Nephron progenitor cell (in vitro differentiated cells): Measurements from ENCODE around the gene COPRS.
A peak's percentile ranks its signal among the peaks of the same experiment; 100 is the strongest.

Source experiments
- DNase-seq: peaks from one replicate; pipeline ENCODE4 v3.0.0; 2021
- H3K27ac Mint-ChIP-seq: 2 replicates; pipeline ENCODE4 v1.8.0; 2021; ENCODE audit warnings: mild to moderate bottlenecking, moderate library complexity, mixed read lengths
- H3K27me3 Mint-ChIP-seq: 2 replicates; pipeline ENCODE4 v1.8.0; 2021; ENCODE audit warnings: mild to moderate bottlenecking, low read depth, mixed read lengths; ENCODE audit not compliant: poor library complexity
- H3K36me3 Mint-ChIP-seq: 2 replicates; pipeline ENCODE4 v1.8.0; 2021; ENCODE audit warnings: low read depth, mixed read lengths
- H3K4me1 Mint-ChIP-seq: 2 replicates; pipeline ENCODE4 v1.8.0; 2021; ENCODE audit warnings: mixed read lengths
- H3K4me3 Mint-ChIP-seq: 2 replicates; pipeline ENCODE4 v1.8.0; 2021; ENCODE audit warnings: mild to moderate bottlenecking, moderate library complexity, mixed read lengths
- H3K9me3 Mint-ChIP-seq: 2 replicates; pipeline ENCODE4 v1.8.0; 2021; ENCODE audit warnings: mild to moderate bottlenecking, moderate library complexity, mixed read lengths
- TF ChIP-seq, protein P1 (sequence below): fragments of 200-600 bp; sonication (generic); IDR thresholded peaks from 2 replicates; pipeline ENCODE4 v1.5.0; 2021; ENCODE audit warnings: antibody characterized with exemption

COPRS gene

DNA sequence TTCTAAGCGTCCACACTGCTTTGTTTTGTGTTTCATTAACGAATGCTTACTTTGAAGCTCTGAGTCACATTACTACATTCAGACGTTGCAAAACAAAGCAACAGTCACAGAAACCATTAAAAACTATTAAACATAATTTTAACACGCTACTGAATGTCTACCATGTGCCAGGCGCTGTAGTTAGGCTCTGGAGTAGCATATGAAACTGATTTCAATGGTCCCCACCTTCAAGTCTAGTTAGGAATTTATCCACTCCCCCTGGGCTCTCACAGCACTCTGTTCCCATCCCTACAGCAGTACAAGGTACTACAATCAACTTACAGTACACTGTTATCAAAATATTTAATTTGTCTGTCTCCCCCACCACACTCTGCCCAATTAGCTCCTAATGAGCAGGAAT, 41.8 kb upstream of the COPRS start:
- TF ChIP-seq, protein P1, sequence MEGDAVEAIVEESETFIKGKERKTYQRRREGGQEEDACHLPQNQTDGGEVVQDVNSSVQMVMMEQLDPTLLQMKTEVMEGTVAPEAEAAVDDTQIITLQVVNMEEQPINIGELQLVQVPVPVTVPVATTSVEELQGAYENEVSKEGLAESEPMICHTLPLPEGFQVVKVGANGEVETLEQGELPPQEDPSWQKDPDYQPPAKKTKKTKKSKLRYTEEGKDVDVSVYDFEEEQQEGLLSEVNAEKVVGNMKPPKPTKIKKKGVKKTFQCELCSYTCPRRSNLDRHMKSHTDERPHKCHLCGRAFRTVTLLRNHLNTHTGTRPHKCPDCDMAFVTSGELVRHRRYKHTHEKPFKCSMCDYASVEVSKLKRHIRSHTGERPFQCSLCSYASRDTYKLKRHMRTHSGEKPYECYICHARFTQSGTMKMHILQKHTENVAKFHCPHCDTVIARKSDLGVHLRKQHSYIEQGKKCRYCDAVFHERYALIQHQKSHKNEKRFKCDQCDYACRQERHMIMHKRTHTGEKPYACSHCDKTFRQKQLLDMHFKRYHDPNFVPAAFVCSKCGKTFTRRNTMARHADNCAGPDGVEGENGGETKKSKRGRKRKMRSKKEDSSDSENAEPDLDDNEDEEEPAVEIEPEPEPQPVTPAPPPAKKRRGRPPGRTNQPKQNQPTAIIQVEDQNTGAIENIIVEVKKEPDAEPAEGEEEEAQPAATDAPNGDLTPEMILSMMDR, result no peak
- DNase-seq, result no peak
- H3K36me3 Mint-ChIP-seq, result peaks cover 21% of the 10 kb centered on the region
- no peak overlapping the region for H3K27ac Mint-ChIP-seq
- H3K4me3 Mint-ChIP-seq, result no peak overlapping the region
- H3K27me3 Mint-ChIP-seq, result no peaks in the 10 kb centered on the region
- no peaks in the 10 kb centered on the region for H3K4me1 Mint-ChIP-seq
- H3K9me3 Mint-ChIP-seq, result no peaks in the 10 kb centered on the region

DNA sequence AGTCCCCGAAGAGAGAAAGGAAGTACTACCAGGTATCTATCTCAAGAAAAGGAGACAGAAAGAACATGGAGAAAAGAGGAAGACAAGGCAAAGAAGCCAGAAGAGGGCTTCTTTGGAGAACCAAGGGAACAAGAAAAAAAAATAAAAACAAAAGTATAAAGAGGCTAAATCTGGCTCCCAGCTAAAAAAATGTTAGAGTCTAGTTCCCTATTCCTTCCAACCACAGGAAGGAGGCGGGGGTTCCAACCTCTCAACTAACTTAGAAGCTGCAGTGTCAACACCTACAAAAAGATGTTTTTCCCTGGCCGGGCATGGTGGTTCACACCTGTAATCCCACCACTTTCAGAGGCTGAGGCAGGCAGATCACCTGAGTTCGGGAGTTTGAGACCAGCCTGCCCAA, 29.1 kb upstream of the COPRS start:
- peaks cover 2% of the 10 kb centered on the region for H3K27me3 Mint-ChIP-seq
- H3K27ac Mint-ChIP-seq, result no peak overlapping the region
- no peak for DNase-seq
- H3K36me3 Mint-ChIP-seq, result peaks cover 63% of the 10 kb centered on the region
- H3K4me3 Mint-ChIP-seq, result no peak overlapping the region
- H3K4me1 Mint-ChIP-seq, result no peaks in the 10 kb centered on the region
- TF ChIP-seq, protein P1, result no peak
- H3K9me3 Mint-ChIP-seq, result no peaks in the 10 kb centered on the region

DNA sequence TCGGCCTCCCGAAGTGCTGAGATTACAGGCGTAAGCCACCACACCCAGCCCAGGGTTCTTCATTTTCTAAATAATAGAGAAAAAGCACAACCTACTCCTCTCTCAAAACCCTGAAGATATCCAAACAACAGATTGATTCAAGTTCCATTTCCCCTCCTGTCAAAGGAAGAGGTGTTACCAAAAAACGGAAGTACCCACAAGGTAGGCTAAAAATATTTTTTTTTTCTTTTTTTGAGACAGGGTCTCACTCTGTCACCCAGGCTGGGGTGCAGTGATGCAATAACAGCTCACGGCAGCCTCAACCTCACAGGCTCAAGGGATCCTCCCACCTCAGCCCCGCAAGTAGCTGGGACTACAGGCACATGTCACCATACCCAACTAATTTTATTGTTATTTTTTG, 23.5 kb upstream of the COPRS start:
- Mint-ChIP-seq H3K4me1 (no peaks in the 10 kb centered on the region), H3K4me3 (no peak overlapping the region), H3K9me3 (no peaks in the 10 kb centered on the region), H3K27me3 (peaks cover 2% of the 10 kb centered on the region), H3K27ac (no peak overlapping the region), H3K36me3 (peaks cover 67% of the 10 kb centered on the region)
- no peak for DNase-seq
- TF ChIP-seq, protein P1, result no peak

DNA sequence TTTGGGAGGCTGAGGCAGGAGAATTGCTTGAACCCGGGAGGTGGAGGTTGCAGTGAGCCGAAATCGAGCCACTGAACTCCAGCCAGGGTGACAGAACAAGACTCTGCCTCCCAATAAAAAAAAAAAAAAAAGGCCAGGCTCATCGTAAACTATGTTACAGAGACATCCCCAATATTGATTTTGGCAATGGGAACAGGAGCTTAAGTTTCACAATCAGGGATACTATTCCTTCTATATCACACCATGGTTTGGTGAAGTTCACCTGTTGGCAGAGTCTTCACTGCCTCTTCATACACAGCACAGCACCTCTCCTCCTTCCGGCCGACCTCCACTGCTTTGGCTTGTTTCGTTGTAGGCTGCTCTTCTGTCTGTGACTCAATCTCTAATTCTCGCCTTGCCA, 21.3 kb upstream of the COPRS start:
- H3K4me1 Mint-ChIP-seq, result no peaks in the 10 kb centered on the region
- TF ChIP-seq, protein P1, result no peak
- H3K27ac Mint-ChIP-seq, result peak overlapping the region; percentile 43
- H3K9me3 Mint-ChIP-seq, result no peaks in the 10 kb centered on the region
- H3K4me3 Mint-ChIP-seq, result no peak overlapping the region
- DNase-seq, result no peak
- peaks cover 2% of the 10 kb centered on the region for H3K27me3 Mint-ChIP-seq
- peaks cover 67% of the 10 kb centered on the region for H3K36me3 Mint-ChIP-seq

DNA sequence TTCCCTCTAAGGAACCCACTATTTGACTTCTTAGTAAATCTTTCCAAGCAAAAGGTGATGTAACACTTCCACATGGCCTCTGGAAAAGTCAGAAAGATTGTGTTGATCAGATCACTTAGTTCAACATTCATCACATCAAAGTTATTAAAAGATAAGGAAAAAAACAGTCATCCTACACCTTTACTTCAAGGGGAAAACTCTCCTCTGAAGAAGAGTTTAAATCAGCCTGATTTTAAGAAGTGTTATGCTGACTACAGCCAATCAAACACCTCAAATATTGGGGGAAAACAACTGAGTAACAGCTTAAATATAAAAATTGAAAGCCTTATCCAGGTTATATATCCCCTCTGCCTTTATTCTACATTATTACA, 19.6 kb upstream of the COPRS start:
- H3K27ac Mint-ChIP-seq, result no peak overlapping the region

More for the DNA sequence above, 19.6 kb upstream of the COPRS start:
- no peaks in the 10 kb centered on the region for H3K9me3 Mint-ChIP-seq
- no peaks in the 10 kb centered on the region for H3K4me1 Mint-ChIP-seq
- H3K27me3 Mint-ChIP-seq, result no peaks in the 10 kb centered on the region
- TF ChIP-seq, protein P1, result no peak
- H3K4me3 Mint-ChIP-seq, result no peak overlapping the region
- H3K36me3 Mint-ChIP-seq, result peaks cover 70% of the 10 kb centered on the region
- DNase-seq, result no peak
